HG03378 (cell line): Measurements from ENCODE around the gene ITGAE.
"Not testable (repeated sequence)": the region's sequence is repeated elsewhere in the genome, so short reads cannot be mapped to it uniquely, and the experiment has no call there.

Experiments used
- ATAC-seq: cut with Tn5 transposase; IDR thresholded peaks from one replicate; pipeline ENCODE4 v1.9.1; 2021; ENCODE audit warnings: mild to moderate bottlenecking, moderate library complexity; ENCODE audit not compliant: unreplicated experiment

ITGAE gene

DNA sequence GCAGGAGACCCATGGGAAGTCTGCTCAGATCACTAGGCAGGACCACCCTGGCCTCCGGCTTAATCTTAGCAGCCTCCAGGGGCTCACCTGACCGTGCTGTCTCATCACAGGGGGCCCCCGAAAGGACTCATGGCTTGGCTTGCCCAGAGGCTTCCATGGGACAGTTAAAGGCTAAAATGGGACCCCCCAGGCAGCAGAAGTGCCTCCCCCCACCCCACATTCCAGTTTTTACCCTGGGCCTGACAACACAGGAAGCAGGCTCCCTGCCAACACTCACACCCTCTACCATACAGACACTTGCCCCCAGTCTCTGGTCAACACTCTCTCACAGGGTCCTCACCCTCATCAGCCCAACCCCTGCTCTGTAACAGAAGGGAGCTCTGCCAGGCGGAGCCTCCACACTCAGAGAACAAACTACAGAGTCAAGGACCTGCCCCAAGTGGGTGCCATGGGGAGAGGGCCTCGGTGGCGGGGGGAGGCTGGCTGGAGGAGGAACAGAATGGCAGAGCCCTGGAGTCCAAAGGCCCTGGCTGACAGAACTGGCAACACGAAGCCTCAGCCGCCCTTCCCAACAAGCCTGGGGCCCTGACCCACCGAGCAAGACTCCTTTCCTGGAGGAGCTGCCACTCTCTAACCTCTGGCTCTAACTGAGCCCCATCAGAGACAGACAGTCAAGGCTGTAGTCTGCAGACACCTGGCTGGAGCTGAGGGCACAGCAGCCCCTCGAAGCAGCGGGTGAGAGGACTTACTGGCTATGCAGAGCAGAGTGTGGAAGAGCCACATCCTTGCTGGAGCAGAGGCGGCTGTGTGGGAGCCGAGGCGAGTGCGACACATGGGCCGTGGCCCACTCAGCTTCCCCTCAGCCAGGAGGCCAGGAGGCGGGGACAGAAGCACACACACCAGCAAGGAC, at the start of gene ITGAE:
Gene ITGAE, minus strand, starts transcription at position 827 of the 910 bp plus-strand sequence. Its CDS starts 44 bp downstream, at position 783.
- no peak for ATAC-seq

GRCh38 chr17:3848229-3848835, 47.3 kb upstream of the ITGAE start:
- no peak for ATAC-seq

GRCh38 chr17:3847165-3847670, 46.2 kb upstream of the ITGAE start:
- no peak for ATAC-seq

DNA sequence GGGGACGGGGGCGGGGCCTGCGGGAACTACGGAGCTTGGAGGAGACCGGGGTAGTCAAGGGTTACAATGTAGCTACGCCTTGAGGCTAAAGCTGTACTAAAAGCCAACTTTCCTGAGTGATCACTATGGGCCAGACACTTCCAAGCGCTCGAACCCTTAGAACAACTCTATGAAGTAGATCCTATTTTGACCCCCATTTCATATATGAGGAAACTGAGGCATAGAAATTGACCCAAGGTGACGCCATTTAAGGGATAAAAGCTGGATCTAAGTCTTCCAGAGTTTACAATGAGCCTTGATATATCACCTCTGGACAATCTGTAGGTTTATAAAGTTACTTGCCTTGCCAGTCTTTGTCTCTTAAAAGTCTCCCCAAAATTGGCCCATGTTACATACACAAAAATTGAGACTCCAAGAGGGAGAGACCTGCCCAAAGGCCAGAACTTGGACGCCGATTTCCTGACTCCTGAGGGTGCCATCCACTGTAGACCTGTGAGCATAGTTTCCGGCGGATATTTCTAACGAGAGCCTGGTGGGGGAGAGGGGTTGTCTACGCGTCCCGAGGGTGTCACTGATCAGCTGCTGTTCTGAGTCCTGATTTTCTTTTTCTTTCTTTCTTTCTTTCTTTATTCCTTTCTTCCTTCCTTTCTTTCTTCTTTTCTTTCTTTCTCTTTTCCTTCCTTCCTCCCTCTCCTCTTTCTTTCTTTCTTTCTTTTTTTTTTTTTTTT, 45.6 kb upstream of the ITGAE start:
- peak; percentile 39 for ATAC-seq

DNA sequence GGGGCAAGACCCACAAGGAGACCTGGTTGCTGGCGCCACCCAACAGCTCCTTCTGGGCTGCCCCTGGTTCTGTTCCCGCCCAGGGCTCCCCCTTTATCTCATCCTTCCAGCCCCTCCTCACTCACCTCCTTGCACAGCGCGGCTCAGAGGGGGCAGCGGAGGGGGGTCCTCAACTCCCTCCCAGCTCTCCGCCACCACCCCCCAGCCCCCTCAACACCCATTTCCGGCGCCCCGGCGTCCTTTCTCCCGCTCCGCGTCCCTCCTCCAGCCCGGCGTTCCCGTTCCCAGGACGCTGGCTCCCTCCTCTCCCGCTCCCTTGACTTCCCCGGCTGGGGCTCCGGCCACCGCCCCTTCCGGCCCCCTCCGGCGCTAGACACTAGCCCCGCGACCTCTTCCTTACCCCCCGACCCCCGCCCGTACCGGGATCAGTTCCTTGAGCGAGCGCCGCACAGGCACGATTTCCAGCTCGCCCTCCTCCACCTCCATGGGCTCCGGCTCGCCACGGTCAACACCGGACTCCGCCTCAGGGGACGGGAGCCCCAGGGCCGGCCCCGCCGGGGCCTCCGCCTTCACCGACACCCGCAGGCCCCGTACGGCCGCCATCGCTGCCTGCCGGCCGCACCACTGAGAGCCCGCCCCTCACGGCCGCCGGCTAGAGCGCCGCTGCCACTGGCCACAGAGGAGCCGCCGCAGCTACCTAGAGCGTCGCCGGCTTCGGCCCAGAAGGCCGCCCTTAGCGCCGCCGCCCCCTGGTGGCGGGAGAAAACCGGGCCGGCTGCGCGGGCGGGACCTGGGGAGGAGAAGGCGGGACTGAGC, 44.8 kb upstream of the ITGAE start, which contains the start of gene NCBP3:
Gene NCBP3, minus strand, starts transcription at position 626 of the 816 bp plus-strand sequence. Its CDS starts 23 bp downstream, at position 603.
- ATAC-seq = peak; percentile 58

GRCh38 chr17:3845291-3845620, 44.3 kb upstream of the ITGAE start:
- ATAC-seq = no peak

DNA sequence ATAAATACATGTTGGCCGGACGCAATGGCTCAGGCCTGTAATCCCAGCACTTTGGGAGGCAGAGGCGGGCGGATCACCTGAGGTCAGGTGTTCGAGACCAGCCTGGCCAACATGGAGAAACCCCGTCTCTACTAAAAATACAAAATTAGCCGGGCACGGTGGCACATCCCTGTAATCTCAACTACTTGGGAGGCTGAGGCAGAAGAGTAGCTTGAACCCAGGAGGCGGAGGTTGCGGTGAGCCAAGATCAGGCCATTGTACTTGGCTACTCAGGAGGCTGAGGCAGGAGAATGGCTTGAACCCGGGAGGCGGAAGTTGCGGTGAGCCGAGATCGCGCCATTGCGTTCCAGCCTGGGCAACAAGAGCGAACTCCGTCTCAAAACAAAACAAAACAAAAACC, 43.6 kb upstream of the ITGAE start:
- not testable (repeated sequence) for ATAC-seq

DNA sequence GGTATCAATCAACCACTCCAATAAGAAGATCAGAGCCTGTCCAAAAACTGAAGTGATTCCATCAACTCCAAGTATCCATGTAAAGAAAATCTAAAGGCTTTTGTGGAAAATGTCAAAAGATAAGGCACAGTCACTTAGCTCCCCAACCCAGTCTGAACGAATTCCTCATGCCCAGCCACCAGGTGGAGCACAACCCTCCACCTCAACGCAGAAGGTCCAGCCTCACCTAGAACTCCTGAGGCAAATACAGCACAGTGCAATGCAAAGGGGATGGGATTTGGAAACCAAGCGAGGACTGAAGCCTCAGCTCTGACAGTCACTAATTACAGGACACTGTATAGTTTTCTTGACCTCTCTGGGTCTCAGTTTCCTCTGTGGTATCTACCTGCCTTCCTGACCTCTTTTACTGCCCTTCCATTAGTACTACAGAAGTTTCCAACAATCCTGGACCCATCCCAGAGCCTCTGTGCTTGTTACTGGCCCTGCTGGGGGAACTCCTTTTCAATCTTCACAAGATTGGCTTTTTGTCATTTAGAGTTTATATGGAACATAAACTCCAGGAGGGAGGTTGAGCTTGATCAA, 43.0 kb upstream of the ITGAE start:
- ATAC-seq = no peak

DNA sequence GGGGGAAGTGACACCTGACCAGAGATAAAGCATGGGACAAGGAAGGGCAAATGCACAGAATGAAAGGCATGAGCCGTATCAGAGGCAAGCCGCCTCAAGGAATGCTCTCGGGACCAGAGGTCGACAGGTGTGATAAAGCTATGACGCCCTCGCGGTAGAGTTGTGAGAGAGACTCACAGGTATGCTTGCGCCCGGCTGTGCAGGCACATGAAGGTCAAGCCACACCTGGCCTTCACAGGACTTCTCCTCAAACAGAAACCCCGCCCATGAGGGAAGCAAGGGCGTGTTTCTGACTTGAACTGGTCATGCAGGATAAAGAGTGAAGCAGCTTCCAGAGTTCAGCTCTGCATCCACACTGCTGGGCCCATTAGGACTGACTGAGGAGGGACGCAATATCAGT, 37.2 kb upstream of the ITGAE start:
- no peak for ATAC-seq

DNA sequence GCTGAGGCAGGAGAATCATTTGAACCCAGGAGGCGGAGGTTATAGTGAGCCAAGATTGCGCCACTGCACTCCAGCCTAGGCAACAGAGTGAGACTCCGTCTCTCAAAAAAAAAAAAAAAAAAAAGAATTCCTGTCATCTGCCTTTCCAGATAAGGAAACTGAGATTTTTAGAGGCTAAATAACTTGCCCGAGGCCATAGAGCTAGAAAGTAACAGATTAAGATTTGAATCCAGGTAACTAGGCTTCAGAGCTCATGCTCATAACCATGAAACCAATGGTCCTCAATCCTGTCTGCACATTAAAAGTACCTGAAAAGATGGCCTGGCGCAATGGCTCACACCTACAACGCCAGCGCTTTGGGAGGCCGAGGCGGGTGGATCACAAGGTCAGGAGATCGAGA, 35.6 kb upstream of the ITGAE start:
- no peak for ATAC-seq

GRCh38 chr17:3835410-3836229, 34.6 kb upstream of the ITGAE start:
- no peak for ATAC-seq

- ATAC-seq = no peak
Observed at GRCh38 chr17:3834811-3835210, 33.8 kb upstream of the ITGAE start.

DNA sequence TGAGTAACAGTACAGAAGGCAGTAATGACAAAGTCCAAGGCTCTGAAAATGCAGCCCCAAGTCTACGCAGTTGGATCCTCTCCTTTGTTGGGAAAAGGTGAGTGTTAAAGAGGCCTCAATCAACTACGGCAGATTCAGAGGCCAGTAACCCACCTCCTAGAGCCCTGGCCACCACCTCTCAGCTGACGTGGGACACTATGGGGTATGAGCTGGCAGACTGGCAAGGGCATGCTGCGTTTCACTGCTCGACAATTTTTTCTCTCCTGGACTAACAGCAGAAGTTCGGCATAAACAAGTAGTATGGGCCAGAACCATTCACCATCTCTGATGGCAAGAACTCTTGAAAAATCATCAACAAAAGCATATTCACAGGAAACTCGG, 27.9 kb upstream of the ITGAE start:
- ATAC-seq = no peak

DNA sequence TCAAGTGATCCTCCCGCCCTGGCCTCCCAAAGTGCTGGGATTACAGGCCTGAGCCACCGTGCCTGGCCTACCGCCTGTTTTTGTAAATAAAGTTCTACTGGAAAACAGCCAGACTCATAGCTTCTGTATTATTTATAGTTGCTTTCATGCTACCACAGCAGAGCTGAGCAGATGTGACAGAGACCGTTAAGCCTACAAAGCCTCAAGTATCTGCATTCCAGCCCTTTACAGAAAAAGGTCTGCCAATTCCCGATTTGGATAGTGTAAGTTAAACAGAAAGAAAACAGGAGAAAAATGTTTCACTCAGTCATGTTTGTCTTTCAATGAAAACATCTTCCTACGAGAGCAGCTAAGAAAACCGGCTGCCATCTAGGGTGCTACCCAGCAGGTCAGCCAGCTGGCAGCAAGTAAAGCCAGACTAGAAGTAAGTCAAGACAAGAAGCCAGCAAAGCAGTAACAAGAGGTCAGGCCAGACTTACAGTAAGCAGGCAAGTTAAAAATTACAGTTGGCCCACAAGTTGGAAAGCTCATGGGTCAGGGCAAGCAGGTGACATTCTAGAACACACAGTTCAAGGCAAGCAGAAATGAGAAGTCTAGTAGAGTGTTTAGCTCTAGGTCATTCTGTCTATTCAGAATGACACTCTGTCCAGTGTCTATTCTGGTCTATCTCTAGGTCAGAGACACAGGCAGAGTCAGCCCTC, 27.3 kb upstream of the ITGAE start:
- ATAC-seq = no peak

DNA sequence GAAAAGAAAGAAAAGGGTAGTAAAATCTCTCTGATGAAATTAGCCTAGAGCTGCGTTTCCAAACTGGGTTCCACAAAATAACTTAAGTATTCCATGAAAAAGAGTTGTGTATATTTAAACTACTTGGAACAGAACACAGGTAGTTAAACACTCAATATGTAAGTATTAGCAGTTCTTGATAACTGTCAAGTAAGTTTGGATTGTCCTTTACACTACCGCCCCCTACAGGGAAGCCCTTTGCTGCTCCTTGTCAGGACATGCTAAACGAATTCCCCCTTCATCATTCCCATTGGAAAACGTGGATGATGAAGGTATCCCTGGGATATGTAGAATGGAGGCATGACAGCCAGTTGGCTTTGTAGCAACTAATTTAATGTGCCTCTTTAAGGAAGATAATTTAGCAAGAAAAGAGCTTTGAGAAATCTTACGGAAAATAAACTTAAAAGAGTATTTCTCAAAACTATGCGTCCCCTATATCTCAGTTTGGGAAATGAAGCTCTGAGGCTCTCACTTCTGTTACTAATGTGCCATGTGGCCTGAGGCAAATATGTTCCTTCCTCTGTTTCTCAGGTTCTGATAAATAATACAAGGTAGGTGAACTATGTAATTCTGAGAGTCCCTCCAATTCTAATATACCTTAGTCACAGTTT, 26.3 kb upstream of the ITGAE start:
- no peak for ATAC-seq

- ATAC-seq = no peak
Observed at GRCh38 chr17:3826191-3826590, 25.2 kb upstream of the ITGAE start.

DNA sequence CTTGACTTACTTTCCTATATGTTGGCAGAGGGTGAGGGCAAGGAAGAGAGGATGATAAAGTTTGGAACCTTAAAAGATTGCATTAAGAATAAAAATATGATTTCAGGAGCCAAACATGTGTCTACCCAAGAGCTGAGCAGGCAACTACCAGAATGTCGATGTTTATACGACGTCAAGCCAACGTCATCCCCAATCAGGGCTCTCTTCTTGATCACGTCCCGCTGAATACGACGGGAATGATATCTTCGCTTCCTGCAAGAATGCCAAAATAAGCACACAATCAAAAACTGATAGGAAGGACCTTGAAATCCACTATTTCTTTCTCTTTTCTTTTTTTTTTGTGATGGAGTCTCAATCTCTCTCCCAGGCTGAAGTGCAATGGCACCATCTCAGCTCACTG, 20.1 kb upstream of the ITGAE start:
- no peak for ATAC-seq

DNA sequence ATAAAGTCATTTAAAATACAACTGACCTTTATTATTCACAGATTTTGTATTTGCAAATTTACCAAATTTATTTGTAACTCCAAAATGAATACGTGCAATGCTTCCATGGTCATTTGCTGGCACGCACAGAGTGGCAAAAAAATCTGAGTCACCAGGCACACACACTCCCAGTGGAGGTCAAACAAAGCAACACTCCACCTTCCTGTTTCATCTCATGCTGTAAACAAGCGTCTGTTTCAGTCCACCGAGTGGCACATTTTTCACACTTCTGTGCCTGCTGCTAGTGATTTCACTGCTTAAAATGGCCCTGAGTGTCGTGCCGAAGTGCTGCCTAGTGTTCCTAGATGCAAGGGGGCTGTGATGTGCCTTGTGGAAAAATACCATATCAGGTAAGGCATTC, 17.8 kb upstream of the ITGAE start:
- ATAC-seq = no peak
